GM19463 (cell line): ENCODE data around the gene EOMES.
A peak's percentile ranks its signal among the peaks of the same experiment; 100 is the strongest.

ENCODE experiments used
- ATAC-seq: cut with Tn5 transposase; IDR thresholded peaks from one replicate; pipeline ENCODE4 v1.9.1; 2021; ENCODE audit warnings: mild to moderate bottlenecking, moderate library complexity; ENCODE audit not compliant: unreplicated experiment

Gene EOMES

GRCh38 chr3:27720899-27721716 is 1.0 kb downstream of the EOMES start:
- no peak for ATAC-seq

GRCh38 chr3:27719314-27720003 is 2.7 kb downstream of the EOMES start:
- ATAC-seq: no peak

GRCh38 chr3:27718459-27718858 is 3.7 kb downstream of the EOMES start:
- ATAC-seq: no peak

GRCh38 chr3:27717200-27717852 is 4.8 kb downstream of the EOMES start:
- ATAC-seq: no peak

GRCh38 chr3:27716309-27716708 is 5.8 kb downstream of the EOMES start:
- ATAC-seq: no peak

GRCh38 chr3:27715863-27716262 is 6.3 kb downstream of the EOMES start:
- no peak for ATAC-seq

GRCh38 chr3:27715454-27715806 is 6.7 kb downstream of the EOMES start:
- ATAC-seq: no peak

- peak; percentile 32 for ATAC-seq
Observed at GRCh38 chr3:27714692-27715453, 7.2 kb downstream of the EOMES start.

GRCh38 chr3:27714146-27714526 is 8.0 kb downstream of the EOMES start:
- ATAC-seq: no peak

- ATAC-seq: no peak
Observed at GRCh38 chr3:27713435-27714145, 8.5 kb downstream of the EOMES start.

- no peak for ATAC-seq
Observed at GRCh38 chr3:27713078-27713423, 9.1 kb downstream of the EOMES start.

- ATAC-seq: peak; percentile 81
Observed at GRCh38 chr3:27712136-27713077, 9.7 kb downstream of the EOMES start.

- no peak for ATAC-seq
Observed at GRCh38 chr3:27708250-27708649, 13.9 kb downstream of the EOMES start.

- peak; percentile 71 for ATAC-seq
Observed at GRCh38 chr3:27699067-27699466, 23.1 kb downstream of the EOMES start.

- ATAC-seq: no peak
Observed at GRCh38 chr3:27696906-27697305, 25.2 kb downstream of the EOMES start.

GRCh38 chr3:27695636-27696035 is 26.5 kb downstream of the EOMES start:
- no peak for ATAC-seq

GRCh38 chr3:27688053-27688452 is 34.1 kb downstream of the EOMES start:
- peak; percentile 65 for ATAC-seq

GRCh38 chr3:27686642-27687041 is 35.5 kb downstream of the EOMES start:
- no peak for ATAC-seq

- ATAC-seq: no peak
Observed at GRCh38 chr3:27685474-27685873, 36.6 kb downstream of the EOMES start.

GRCh38 chr3:27684302-27684701 is 37.8 kb downstream of the EOMES start:
- ATAC-seq: no peak
